Endothelial cell of umbilical vein (primary cell): ENCODE results near the gene SV2A. TPM values are rescaled to one million over a fixed set of nuclear protein-coding genes. Genes with fewer than 3 reads are reported as not detected.

Source experiments
- BruUV-seq: library from RNA; stranded (reverse); fragments of 400-500 nt; replicated peaks from 2 replicates; lab custom pipeline; 2021; lab: Mats Ljungman, UMichigan
- CTCF ChIA-PET: fragments of 300-600, 350-600 bp; sonication (Branson Sonifier 250); formaldehyde crosslinking; loops from one replicate; lab custom pipeline; 2021; ENCODE audit warnings: antibody characterized with exemption, inconsistent platforms; lab: Charles Lee
- POLR2A ChIA-PET: fragments of 300-600, 350-600 bp; sonication (Branson Sonifier 250); formaldehyde crosslinking; loops from one replicate; lab custom pipeline; 2021; ENCODE audit warnings: antibody characterized with exemption, inconsistent platforms; lab: Charles Lee
- DNase-seq: peaks from one replicate; pipeline ENCODE4 v3.0.0-alpha.2; 2011; ENCODE audit warnings: low read depth, low spot score
- FAIRE-seq: peaks from 2 replicates; lab custom pipeline; 2011; peaks lifted over from hg19 to GRCh38; lab: Jason Lieb, UNC
- H2AFZ ChIP-seq: 2 replicates; pipeline ENCODE4 v1.6.0; 2012; ENCODE audit warnings: low read depth, low read length, control low read depth, inconsistent platforms
- H3K27ac ChIP-seq: 2 replicates; pipeline ENCODE4 v1.5.1; 2011; ENCODE audit warnings: low read depth, mild to moderate bottlenecking, control low read depth, low read length, moderate library complexity; ENCODE audit not compliant: insufficient read depth
- H3K27me3 ChIP-seq, 2 experiments: 2 replicates each; pipeline versions ENCODE4 v1.6.0 to v1.6.1; 2011; ENCODE audit warnings: low read length in 2 of 2, mixed read lengths in 1 of 2; ENCODE audit not compliant: control insufficient read depth in 2 of 2, insufficient read depth in 2 of 2
- H3K36me3 ChIP-seq, 2 experiments: 2 replicates in 1 of 2; 3 replicates in 1 of 2; pipeline ENCODE4 v1.5.1; 2011; ENCODE audit warnings: low read length in 2 of 2, mild to moderate bottlenecking in 1 of 2, moderate library complexity in 1 of 2; ENCODE audit not compliant: control insufficient read depth in 2 of 2, insufficient read depth in 2 of 2; ENCODE audit errors: extremely low read depth in 1 of 2
- H3K4me1 ChIP-seq: 3 replicates; pipeline ENCODE4 v1.5.1; 2011; ENCODE audit warnings: mild to moderate bottlenecking, low read length; ENCODE audit not compliant: control insufficient read depth, insufficient read depth; ENCODE audit errors: extremely low read depth
- H3K4me2 ChIP-seq: 2 replicates; pipeline ENCODE4 v1.6.1; 2011; ENCODE audit warnings: low read length, control low read depth, mixed read lengths; ENCODE audit not compliant: insufficient read depth
- H3K4me3 ChIP-seq, 3 experiments: fragments of 200-600 bp in 1 of 3; sonication (generic), shearing (Covaris generic) in 1 of 3; replicated peaks in 1 of 3; 2 replicates each; pipeline ENCODE4 v1.5.1; 2011 to 2016; ENCODE audit warnings: control low read depth in 3 of 3, low read length in 3 of 3, mild to moderate bottlenecking in 2 of 3, inconsistent platforms in 1 of 3, low read depth in 1 of 3, moderate library complexity in 1 of 3; ENCODE audit not compliant: insufficient read depth in 1 of 3
- H3K79me2 ChIP-seq: 2 replicates; pipeline ENCODE4 v1.6.0; 2012; ENCODE audit warnings: low read length, inconsistent platforms; ENCODE audit not compliant: control insufficient read depth, insufficient read depth
- H3K9ac ChIP-seq: replicated peaks from 2 replicates; pipeline ENCODE3; 2011; ENCODE audit warnings: low read length, control low read depth; ENCODE audit not compliant: insufficient read depth; ENCODE audit errors: extremely low read depth
- H3K9me1 ChIP-seq: replicated peaks from 3 replicates; pipeline ENCODE4 v1.6.0; 2011; ENCODE audit warnings: mild to moderate bottlenecking, low read length; ENCODE audit not compliant: control insufficient read depth, insufficient read depth; ENCODE audit errors: extremely low read depth
- H3K9me3 ChIP-seq: replicated peaks from 2 replicates; pipeline ENCODE4 v1.5.1; 2012; ENCODE audit warnings: low read length, inconsistent platforms; ENCODE audit not compliant: control insufficient read depth, insufficient read depth
- H4K20me1 ChIP-seq: replicated peaks from 2 replicates; pipeline ENCODE3; 2011; ENCODE audit warnings: mild to moderate bottlenecking, low read length; ENCODE audit not compliant: control insufficient read depth, insufficient read depth; ENCODE audit errors: extremely low read depth
- CTCF ChIP-seq, 2 donors: IDR thresholded peaks; 1 replicate in 1 of 2; 2 replicates in 1 of 2; pipeline ENCODE4 v1.5.1; 2011; ENCODE audit warnings: low read length in 2 of 2, mild to moderate bottlenecking in 2 of 2, moderate library complexity in 2 of 2, control low read depth in 1 of 2, inconsistent platforms in 1 of 2, low read depth in 1 of 2; ENCODE audit not compliant: insufficient read depth in 1 of 2; ENCODE audit errors: extremely low read depth in 1 of 2
- EZH2 ChIP-seq: IDR thresholded peaks from 2 replicates; pipeline ENCODE4 v1.6.1; 2012; ENCODE audit warnings: borderline replicate concordance, low read depth, mild to moderate bottlenecking, moderate library complexity, low read length, inconsistent platforms; ENCODE audit not compliant: severe bottlenecking
- FOS ChIP-seq: IDR thresholded peaks from 2 replicates; pipeline ENCODE4 v1.6.1; 2011; ENCODE audit warnings: mild to moderate bottlenecking, low read length, moderate library complexity, borderline replicate concordance; ENCODE audit not compliant: insufficient read depth
- GATA2 ChIP-seq: IDR thresholded peaks from 2 replicates; pipeline ENCODE4 v1.7.0; 2011; ENCODE audit warnings: low read depth, mild to moderate bottlenecking, moderate library complexity, mixed read lengths, low read length; ENCODE audit not compliant: insufficient read length, insufficient read depth
- JUN ChIP-seq: IDR thresholded peaks from 2 replicates; pipeline ENCODE4 v1.6.1; 2011; ENCODE audit warnings: borderline replicate concordance, low read depth; ENCODE audit not compliant: insufficient read length, insufficient read depth
- MYC ChIP-seq: IDR thresholded peaks from one replicate; pipeline ENCODE4 v1.6.1; 2011; ENCODE audit warnings: mild to moderate bottlenecking, low read depth, low read length
- POLR2A ChIP-seq: IDR thresholded peaks from 2 replicates; pipeline ENCODE4 v1.6.1; 2012; ENCODE audit warnings: low read depth, mild to moderate bottlenecking, control low read depth, low read length
- POLR2AphosphoS5 ChIP-seq: IDR thresholded peaks from 2 replicates; pipeline ENCODE4 v1.6.1; 2012; ENCODE audit warnings: low read depth, mild to moderate bottlenecking, control low read depth, low read length, moderate library complexity; ENCODE audit not compliant: insufficient read depth
- dilution Hi-C: fragments of 300-500 bp; cut with MboI; formaldehyde crosslinking; loops from one replicate; pipeline ENCODE4 v1.15.0; 2019; ENCODE audit warnings: low sequenced_read_pairs; ENCODE audit not compliant: extremely low pct_ligation_motif_present
- intact Hi-C: fragments of 100-400 bp; cut with micrococcal nuclease; formaldehyde crosslinking; loops from one replicate; pipeline ENCODE4 v1.10.0; 2022
- polyA plus RNA-seq, 4 experiments: library from polyadenylated mRNA; depleted of rRNA in 3 of 4; stranded (reverse) in 3 of 4; unstranded in 1 of 4; fragments of >200 nt; gene quantifications; 2 replicates each; pipeline versions ENCODE4 v1.2.1 to v1.2.3, GENCODE V29; 2011 to 2012; ENCODE audit warnings: missing spikeins in 1 of 4
- total RNA-seq: library from RNA; stranded (reverse); gene quantifications from 2 replicates; pipeline ENCODE4 v1.2.3, GENCODE V29; 2021
- TF ChIP-seq, protein P1 (sequence below): IDR thresholded peaks from 2 replicates; pipeline ENCODE4 v1.6.1; 2011; ENCODE audit not compliant: insufficient read depth, insufficient read length

Gene SV2A
- total and polyA plus RNA-seq, 2 donors (not counting 3 experiments of a cell fraction or from before 2014, with no cell fraction given), result 2.9 to 5.4 TPM

- TF ChIP-seq MYC (no peak), POLR2A (no peak), POLR2AphosphoS5 (no peak), CTCF (IDR thresholded peaks at IDR 0.05; ENCODE audit: extremely low read depth in 1 of 2, insufficient read depth in 1 of 2, low read depth in 1 of 2, low read length in 2 of 2) (no peak), FOS (no peak), GATA2 (no peak), JUN (no peak), EZH2 (no peak)
- TF ChIP-seq, protein P1, sequence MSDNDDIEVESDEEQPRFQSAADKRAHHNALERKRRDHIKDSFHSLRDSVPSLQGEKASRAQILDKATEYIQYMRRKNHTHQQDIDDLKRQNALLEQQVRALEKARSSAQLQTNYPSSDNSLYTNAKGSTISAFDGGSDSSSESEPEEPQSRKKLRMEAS, result no peak
- intact Hi-C loops (no loop called here), dilution Hi-C loops (no loop called here)
- Histone ChIP-seq H3K9ac (peak overlapping the region; percentile 86), H3K36me3 (peaks cover 14 to 24% of the 10 kb centered on the region in 2 experiments), H3K79me2 (peaks cover 30% of the 10 kb centered on the region), H3K27me3 (no peaks in the 10 kb centered on the region), H3K27ac (peak overlapping the region; percentile 74), H3K9me3 (no peaks in the 10 kb centered on the region), H3K4me3 (peak overlapping the region; percentile 65 to 88 (median 77)), H3K4me1 (peaks cover 27% of the 10 kb centered on the region), H4K20me1 (no peaks in the 10 kb centered on the region), H3K9me1 (no peaks in the 10 kb centered on the region), H3K4me2 (peak overlapping the region; percentile 97), H2AFZ (peak overlapping the region; percentile 45)
- no TSS peak for BruUV-seq
- DNase-seq, result no peak
- POLR2A ChIA-PET, result interaction anchor here (1.0 kb wide), 1 partner anchor 41 kb away, joined by 7 read pairs; a partner anchor contains a TSS
- CTCF ChIA-PET, result interaction anchor here (0.7 to 1.1 kb wide), 3 partner anchors 9 to 259 kb away, joined by 3 read pairs; no protein-coding TSS in a partner anchor
- peak; percentile 21 for FAIRE-seq
Measured at GRCh38 chr1:149928401-149928724, 10.7 kb upstream of the SV2A start.
